GM19025 (cell line): ENCODE data around the gene ARHGAP42.

ENCODE experiments used
- ATAC-seq: cut with Tn5 transposase; IDR thresholded peaks from one replicate; pipeline ENCODE4 v1.9.1; 2021; ENCODE audit warnings: mild to moderate bottlenecking, low read depth, moderate library complexity; ENCODE audit not compliant: unreplicated experiment

The ARHGAP42 gene

GRCh38 chr11:100942016-100942415 is 254.9 kb downstream of the ARHGAP42 start:
- no peak for ATAC-seq

- ATAC-seq, result no peak
These were observed 261.8 kb downstream of the ARHGAP42 start for GRCh38 chr11:100948936-100949335.

GRCh38 chr11:100949443-100949842 is 262.4 kb downstream of the ARHGAP42 start:
- ATAC-seq, result no peak

GRCh38 chr11:100955318-100955717 is 268.2 kb downstream of the ARHGAP42 start:
- ATAC-seq, result no peak

- no peak for ATAC-seq
These were observed 269.3 kb downstream of the ARHGAP42 start for GRCh38 chr11:100956351-100956750.

- no peak for ATAC-seq
These were observed 270.4 kb downstream of the ARHGAP42 start for GRCh38 chr11:100957499-100957898.

GRCh38 chr11:100961633-100962032 is 274.5 kb downstream of the ARHGAP42 start:
- no peak for ATAC-seq

- no peak for ATAC-seq
These were observed 276.3 kb downstream of the ARHGAP42 start for GRCh38 chr11:100963375-100963774.

GRCh38 chr11:100964435-100964834 is 277.3 kb downstream of the ARHGAP42 start:
- ATAC-seq, result no peak

- no peak for ATAC-seq
These were observed 278.3 kb downstream of the ARHGAP42 start for GRCh38 chr11:100965346-100965745.

GRCh38 chr11:100966366-100966765 is 279.3 kb downstream of the ARHGAP42 start:
- ATAC-seq, result no peak

GRCh38 chr11:100969008-100969407 is 281.9 kb downstream of the ARHGAP42 start:
- no peak for ATAC-seq

GRCh38 chr11:100970283-100971164 is 283.4 kb downstream of the ARHGAP42 start:
- no peak for ATAC-seq

- no peak for ATAC-seq
These were observed 285.0 kb downstream of the ARHGAP42 start for GRCh38 chr11:100972046-100972445.

GRCh38 chr11:100978442-100978841 is 291.4 kb downstream of the ARHGAP42 start:
- no peak for ATAC-seq

- no peak for ATAC-seq
These were observed 291.9 kb downstream of the ARHGAP42 start for GRCh38 chr11:100978939-100979338.

- ATAC-seq, result no peak
These were observed 293.1 kb downstream of the ARHGAP42 start for GRCh38 chr11:100980156-100980555.

GRCh38 chr11:100981196-100981824 is 294.2 kb downstream of the ARHGAP42 start:
- no peak for ATAC-seq

GRCh38 chr11:100984668-100985067 is 297.6 kb downstream of the ARHGAP42 start:
- no peak for ATAC-seq

GRCh38 chr11:100990931-100991330 is 303.8 kb downstream of the ARHGAP42 start:
- no peak for ATAC-seq

- no peak for ATAC-seq
These were observed 304.5 kb downstream of the ARHGAP42 start for GRCh38 chr11:100991541-100991940.

GRCh38 chr11:100994966-100995365 is 307.9 kb downstream of the ARHGAP42 start:
- ATAC-seq, result no peak
